SK-N-SH (cell line): ENCODE results near the gene ST3GAL6. TPM values are rescaled to one million over a fixed set of nuclear protein-coding genes. Genes with fewer than 3 reads are reported as not detected.

Experiments used
- CTCF ChIA-PET: fragments of 300-600, 350-600 bp; formaldehyde crosslinking; extraction: SDS; loops from one replicate; lab custom pipeline; 2021; lab: Yijun Ruan, JAX
- POLR2A ChIA-PET: fragments of 350-600 bp; sonication (Branson Sonifier 250); formaldehyde crosslinking; extraction: SDS; loops from one replicate; lab custom pipeline; 2020; ENCODE audit warnings: antibody characterized with exemption, inconsistent platforms; lab: Yijun Ruan, JAX
- DNase-seq: peaks from one replicate; pipeline ENCODE4 v3.0.0; 2012
- H2AFZ ChIP-seq: fragments of 200-600 bp; sonication (generic); 2 replicates; pipeline ENCODE4 v1.8.1; 2016; ENCODE audit warnings: antibody characterized with exemption, mild to moderate bottlenecking, low read depth
- H3F3A ChIP-seq: fragments of 200-600 bp; sonication (generic); replicated peaks from 2 replicates; pipeline ENCODE3; 2016; ENCODE audit warnings: antibody characterized with exemption, mild to moderate bottlenecking; ENCODE audit not compliant: insufficient read depth
- H3K27ac ChIP-seq, 2 experiments: fragments of 200-500 bp in 1 of 2; fragments of 200-600 bp in 1 of 2; sonication (Bioruptor generic) in 1 of 2; sonication (generic), shearing (Covaris generic) in 1 of 2; 2 replicates each; pipeline versions ENCODE4 v1.5.1 to v1.6.1; 2014 to 2016; ENCODE audit warnings: low read depth in 2 of 2, inconsistent platforms in 1 of 2, low read length in 1 of 2, mild to moderate bottlenecking in 1 of 2, mixed read lengths in 1 of 2
- H3K27me3 ChIP-seq: fragments of 200-600 bp; sonication (generic), shearing (Covaris generic); 2 replicates; pipeline ENCODE4 v1.6.1; 2016; ENCODE audit warnings: mixed run types; ENCODE audit not compliant: insufficient read depth
- H3K36me3 ChIP-seq, 2 experiments: fragments of 200-500 bp in 1 of 2; fragments of 200-600 bp in 1 of 2; sonication (Bioruptor generic) in 1 of 2; sonication (generic) in 1 of 2; replicated peaks in 1 of 2; 2 replicates each; pipeline versions ENCODE3 to v1.5.1; 2014 to 2016; ENCODE audit warnings: low read length in 1 of 2, mild to moderate bottlenecking in 1 of 2; ENCODE audit not compliant: insufficient read depth in 2 of 2, control insufficient read depth in 1 of 2
- H3K4me1 ChIP-seq, 2 experiments: fragments of 200-500 bp in 1 of 2; fragments of 200-600 bp in 1 of 2; sonication (Bioruptor generic) in 1 of 2; sonication (generic), shearing (Covaris generic) in 1 of 2; 2 replicates each; pipeline versions ENCODE4 v1.5.1 to v1.6.1; 2014 to 2016; ENCODE audit warnings: low read depth in 1 of 2, low read length in 1 of 2, mixed run types in 1 of 2; ENCODE audit not compliant: insufficient read depth in 2 of 2, control insufficient read depth in 1 of 2
- H3K4me2 ChIP-seq: fragments of 200-600 bp; sonication (generic), shearing (Covaris generic); 2 replicates; pipeline ENCODE4 v1.6.1; 2017; ENCODE audit warnings: mixed run types
- H3K4me3 ChIP-seq, 2 experiments: fragments of 200-500 bp in 1 of 2; fragments of 200-600 bp in 1 of 2; sonication (Bioruptor generic) in 1 of 2; sonication (generic), shearing (Covaris generic) in 1 of 2; 2 replicates each; pipeline versions ENCODE4 v1.5.1 to v1.8.1; 2014 to 2016; ENCODE audit warnings: low read depth in 2 of 2, inconsistent platforms in 1 of 2, low read length in 1 of 2, mild to moderate bottlenecking in 1 of 2, mixed read lengths in 1 of 2, moderate library complexity in 1 of 2
- H3K79me2 ChIP-seq: fragments of 200-600 bp; sonication (generic); 2 replicates; pipeline ENCODE4 v1.8.1; 2017; ENCODE audit warnings: mild to moderate bottlenecking; ENCODE audit not compliant: insufficient read depth
- H3K9ac ChIP-seq: fragments of 200-600 bp; sonication (generic); 2 replicates; pipeline ENCODE4 v1.6.1; 2017; ENCODE audit warnings: mixed run types
- H3K9me2 ChIP-seq: fragments of 200-600 bp; sonication (generic); 2 replicates; pipeline ENCODE4 v1.6.1; 2017; ENCODE audit warnings: mixed run types
- H3K9me3 ChIP-seq: fragments of 200-600 bp; sonication (generic); 2 replicates; pipeline ENCODE4 v1.6.1; 2017; ENCODE audit warnings: mixed run types, mild to moderate bottlenecking, moderate library complexity
- H4K20me1 ChIP-seq: fragments of 200-600 bp; sonication (generic); 2 replicates; pipeline ENCODE4 v1.6.1; 2017; ENCODE audit warnings: mild to moderate bottlenecking, mixed run types; ENCODE audit not compliant: insufficient read depth
- CHD2 ChIP-seq: fragments of 150-350 bp; IDR thresholded peaks from 2 replicates; pipeline ENCODE4 v1.6.1; 2018; ENCODE audit warnings: low read length; ENCODE audit not compliant: partially characterized antibody
- EZH2phosphoT487 ChIP-seq: fragments of 200-600 bp; sonication (generic); IDR thresholded peaks from 2 replicates; pipeline ENCODE4 v1.6.1; 2017; ENCODE audit warnings: low read depth, mixed run types, mild to moderate bottlenecking, antibody characterized with exemption, moderate library complexity, borderline replicate concordance
- FOSL2 ChIP-seq: IDR thresholded peaks from 2 replicates; pipeline ENCODE4 v1.4.0; 2012; ENCODE audit warnings: low read depth, mild to moderate bottlenecking, moderate library complexity, borderline replicate concordance
- FOXJ3 ChIP-seq: sonication (generic); formaldehyde crosslinking; IDR thresholded peaks from 2 replicates; pipeline ENCODE4 v1.5.1; 2020; ENCODE audit warnings: mild to moderate bottlenecking, missing genetic modification reagents
- FOXM1 ChIP-seq: IDR thresholded peaks from 2 replicates; pipeline ENCODE4 v1.4.0; 2012; ENCODE audit warnings: low read depth, mild to moderate bottlenecking
- MAX ChIP-seq: IDR thresholded peaks from 2 replicates; pipeline ENCODE4 v1.4.0; 2012; ENCODE audit warnings: low read depth
- MEF2A ChIP-seq: IDR thresholded peaks from 2 replicates; pipeline ENCODE4 v1.4.0; 2012; ENCODE audit warnings: low read depth, borderline replicate concordance
- NRF1 ChIP-seq: IDR thresholded peaks from 2 replicates; pipeline ENCODE4 v1.6.1; 2012; ENCODE audit warnings: low read depth, mild to moderate bottlenecking, low read length
- RCOR1 ChIP-seq: fragments of 150-350 bp; IDR thresholded peaks from 2 replicates; pipeline ENCODE4 v1.6.1; 2017; ENCODE audit warnings: antibody characterized with exemption, low read length
- REST ChIP-seq: IDR thresholded peaks from 2 replicates; pipeline ENCODE4 v1.6.1; 2012; ENCODE audit warnings: mild to moderate bottlenecking, low read depth, low read length, moderate library complexity
- RFX5 ChIP-seq: IDR thresholded peaks from 2 replicates; pipeline ENCODE4 v1.6.1; 2012; ENCODE audit warnings: mild to moderate bottlenecking, improper control_type of control experiment, low read length
- RXRA ChIP-seq: IDR thresholded peaks from 2 replicates; pipeline ENCODE4 v1.4.0; 2012; ENCODE audit warnings: low read depth, mild to moderate bottlenecking, borderline replicate concordance
- SMC3 ChIP-seq: IDR thresholded peaks from 2 replicates; pipeline ENCODE4 v1.6.1; 2012; ENCODE audit warnings: low read depth, low read length, improper control_type of control experiment
- TAF1 ChIP-seq: IDR thresholded peaks from 2 replicates; pipeline ENCODE4 v1.6.1; 2012; ENCODE audit warnings: low read depth, mild to moderate bottlenecking, low read length, moderate library complexity, borderline replicate concordance
- TCF12 ChIP-seq: IDR thresholded peaks from 2 replicates; pipeline ENCODE4 v1.4.0; 2012
- USF1 ChIP-seq: IDR thresholded peaks from 2 replicates; pipeline ENCODE4 v1.4.0; 2012; ENCODE audit warnings: low read depth, borderline replicate concordance
- USF2 ChIP-seq: fragments of 150-350 bp; IDR thresholded peaks from 2 replicates; pipeline ENCODE4 v1.6.1; 2017; ENCODE audit warnings: antibody characterized with exemption, low read length, low read depth, borderline replicate concordance
- YY1 ChIP-seq: IDR thresholded peaks from 2 replicates; pipeline ENCODE4 v1.4.0; 2012; ENCODE audit warnings: low read depth, mild to moderate bottlenecking
- polyA plus RNA-seq, 3 experiments: library from polyadenylated mRNA; depleted of rRNA; stranded (reverse); fragments of >200 nt; gene quantifications; 2 replicates each; pipeline ENCODE4 v1.2.3, GENCODE V29; 2012

Gene ST3GAL6
- polyA plus RNA-seq, 1 of the 3 experiments (the other 2 are of a cell fraction), result 16.3 TPM

- Histone ChIP-seq H3K9me3 (no peaks in the 10 kb centered on the region), H3K36me3 (peaks cover 0 to 2% of the 10 kb centered on the region in 2 experiments), H3F3A (no peaks in the 10 kb centered on the region), H3K27ac (no peak overlapping the region; a peak in 1 of 4 replicates), H3K27me3 (no peaks in the 10 kb centered on the region), H3K9me2 (no peaks in the 10 kb centered on the region), H2AFZ (no peak overlapping the region), H4K20me1 (no peaks in the 10 kb centered on the region), H3K4me3 (no peak overlapping the region), H3K9ac (no peak overlapping the region), H3K79me2 (peaks cover 76% of the 10 kb centered on the region), H3K4me1 (peaks cover 7 to 19% of the 10 kb centered on the region in 2 experiments; a peak in 3 of 4 replicates), H3K4me2 (no peak overlapping the region)
- no peak for DNase-seq
- no peak for TF ChIP-seq YY1
- no peak for TF ChIP-seq TCF12
- TF ChIP-seq RCOR1, result no peak
- no peak for TF ChIP-seq USF1
- TF ChIP-seq FOXJ3 (CRISPR knock-in tag), result no peak
- no peak for TF ChIP-seq RXRA
- no peak for TF ChIP-seq FOXM1
- TF ChIP-seq USF2, result no peak
- no peak for TF ChIP-seq RFX5
- no peak for TF ChIP-seq MEF2A
- TF ChIP-seq REST, result no peak
- no peak for TF ChIP-seq SMC3
- no peak for TF ChIP-seq TAF1
- no peak for TF ChIP-seq CHD2
- TF ChIP-seq NRF1, result no peak
- TF ChIP-seq FOSL2, result no peak
- TF ChIP-seq EZH2phosphoT487, result no peak
- no peak for TF ChIP-seq MAX
- ChIA-PET CTCF (interaction anchor here (1.0 to 2.1 kb wide), 2 partner anchors 9 to 11 kb away, joined by 3 to 5 read pairs; no protein-coding TSS in a partner anchor), POLR2A (interaction anchor here (1.1 kb wide), 1 partner anchor 10 kb away, joined by 3 read pairs; no protein-coding TSS in a partner anchor)
Measured at GRCh38 chr3:98744283-98744682, 18.9 kb upstream of the ST3GAL6 start.
